HEK293 (cell line): Measurements from ENCODE around the gene OAT.

ENCODE experiments used
- BCL11B ChIP-seq: fragments of 450-650 bp; formaldehyde crosslinking; IDR thresholded peaks from 2 replicates; pipeline ENCODE4 v1.5.1; 2016; ENCODE audit warnings: low read depth, missing biosample characterization, missing genetic modification characterization
- BCL6B ChIP-seq: fragments of 450-650 bp; formaldehyde crosslinking; IDR thresholded peaks from 2 replicates; pipeline ENCODE4 v1.5.1; 2017; ENCODE audit warnings: missing biosample characterization, missing genetic modification characterization
- ELK4 ChIP-seq: IDR thresholded peaks from 2 replicates; pipeline ENCODE4 v1.6.1; 2011; ENCODE audit warnings: mild to moderate bottlenecking, low read depth, low read length, borderline replicate concordance
- HIC1 ChIP-seq: fragments of 450-650 bp; formaldehyde crosslinking; IDR thresholded peaks from 2 replicates; pipeline ENCODE4 v1.5.1; 2016; ENCODE audit warnings: missing biosample characterization, missing genetic modification characterization
- HOXA7 ChIP-seq: sonication (generic); formaldehyde crosslinking; IDR thresholded peaks from 2 replicates; pipeline ENCODE4 v1.8.1; 2022; ENCODE audit warnings: missing genetic modification reagents, borderline replicate concordance
- KLF7 ChIP-seq: fragments of 450-650 bp; formaldehyde crosslinking; IDR thresholded peaks from 2 replicates; pipeline ENCODE4 v1.5.1; 2016; ENCODE audit warnings: missing biosample characterization, missing genetic modification characterization, borderline replicate concordance
- KLF8 ChIP-seq: fragments of 450-650 bp; formaldehyde crosslinking; IDR thresholded peaks from 2 replicates; pipeline ENCODE4 v1.5.1; 2016; ENCODE audit warnings: missing biosample characterization, missing genetic modification characterization
- PBX3 ChIP-seq: sonication (generic); formaldehyde crosslinking; IDR thresholded peaks from 2 replicates; pipeline ENCODE4 v1.8.1; 2022; ENCODE audit warnings: mild to moderate bottlenecking, moderate library complexity, missing genetic modification reagents
- PRDM4 ChIP-seq: fragments of 450-650 bp; formaldehyde crosslinking; IDR thresholded peaks from 2 replicates; pipeline ENCODE4 v1.5.1; 2017; ENCODE audit warnings: missing biosample characterization, missing genetic modification characterization
- SP2 ChIP-seq: fragments of 450-650 bp; formaldehyde crosslinking; IDR thresholded peaks from 2 replicates; pipeline ENCODE4 v1.5.1; 2016; ENCODE audit warnings: missing biosample characterization, missing genetic modification characterization
- ZBTB1 ChIP-seq: fragments of 450-650 bp; formaldehyde crosslinking; IDR thresholded peaks from 2 replicates; pipeline ENCODE4 v1.5.1; 2016; ENCODE audit warnings: missing biosample characterization, missing genetic modification characterization
- ZBTB17 ChIP-seq: fragments of 450-650 bp; formaldehyde crosslinking; IDR thresholded peaks from 2 replicates; pipeline ENCODE4 v1.5.1; 2016; ENCODE audit warnings: missing biosample characterization, missing genetic modification characterization
- ZBTB20 ChIP-seq: fragments of 450-650 bp; formaldehyde crosslinking; IDR thresholded peaks from 2 replicates; pipeline ENCODE4 v1.5.1; 2016; ENCODE audit warnings: missing biosample characterization, missing genetic modification characterization
- ZNF114 ChIP-seq: fragments of 450-650 bp; formaldehyde crosslinking; IDR thresholded peaks from 2 replicates; pipeline ENCODE4 v1.5.0; 2017; ENCODE audit warnings: missing biosample characterization, missing genetic modification characterization
- ZNF133 ChIP-seq: fragments of 450-650 bp; formaldehyde crosslinking; IDR thresholded peaks from 2 replicates; pipeline ENCODE4 v1.5.1; 2016; ENCODE audit warnings: missing biosample characterization, missing genetic modification characterization
- ZNF138 ChIP-seq: fragments of 450-650 bp; formaldehyde crosslinking; IDR thresholded peaks from 2 replicates; pipeline ENCODE4 v1.5.1; 2016; ENCODE audit warnings: missing biosample characterization, missing genetic modification characterization, borderline replicate concordance
- ZNF223 ChIP-seq: fragments of 450-650 bp; formaldehyde crosslinking; IDR thresholded peaks from 2 replicates; pipeline ENCODE4 v1.5.1; 2016; ENCODE audit warnings: missing biosample characterization, missing genetic modification characterization
- ZNF266 ChIP-seq: fragments of 450-650 bp; formaldehyde crosslinking; IDR thresholded peaks from 2 replicates; pipeline ENCODE4 v1.5.1; 2016; ENCODE audit warnings: missing biosample characterization, missing genetic modification characterization, low read depth
- ZNF280D ChIP-seq: fragments of 450-650 bp; formaldehyde crosslinking; IDR thresholded peaks from 2 replicates; pipeline ENCODE4 v1.5.1; 2016; ENCODE audit warnings: missing biosample characterization, missing genetic modification characterization
- ZNF37A ChIP-seq: fragments of 450-650 bp; IDR thresholded peaks from 2 replicates; pipeline ENCODE4 v1.5.1; 2018; ENCODE audit warnings: missing biosample characterization, missing genetic modification characterization
- ZNF433 ChIP-seq: fragments of 450-650 bp; formaldehyde crosslinking; IDR thresholded peaks from 2 replicates; pipeline ENCODE4 v1.5.1; 2016; ENCODE audit warnings: missing biosample characterization, missing genetic modification characterization, low read depth
- ZNF621 ChIP-seq: fragments of 450-650 bp; formaldehyde crosslinking; IDR thresholded peaks from 2 replicates; pipeline ENCODE4 v1.5.1; 2017; ENCODE audit warnings: missing biosample characterization, missing genetic modification characterization
- ZNF645 ChIP-seq: fragments of 450-650 bp; formaldehyde crosslinking; IDR thresholded peaks from 2 replicates; pipeline ENCODE4; 2016; ENCODE audit warnings: missing biosample characterization, missing genetic modification characterization
- ZNF654 ChIP-seq: fragments of 450-650 bp; formaldehyde crosslinking; IDR thresholded peaks from 2 replicates; pipeline ENCODE4 v1.5.1; 2016; ENCODE audit warnings: low read depth, missing biosample characterization, missing genetic modification characterization
- ZNF701 ChIP-seq: fragments of 450-650 bp; formaldehyde crosslinking; IDR thresholded peaks from 2 replicates; pipeline ENCODE4 v1.5.1; 2016; ENCODE audit warnings: missing biosample characterization, missing genetic modification characterization
- ZNF76 ChIP-seq: fragments of 450-650 bp; formaldehyde crosslinking; IDR thresholded peaks from 2 replicates; pipeline ENCODE4; 2016; ENCODE audit warnings: low read depth, missing biosample characterization, missing genetic modification characterization, borderline replicate concordance
- ZXDB ChIP-seq: fragments of 450-650 bp; formaldehyde crosslinking; IDR thresholded peaks from 2 replicates; pipeline ENCODE4 v1.5.1; 2016; ENCODE audit warnings: missing biosample characterization, missing genetic modification characterization

Gene OAT

GRCh38 chr10:124418726-124419501 lies at the start of gene OAT (continued):
- no peak for TF ChIP-seq ZNF280D (tag by site-specific recombination)
- TF ChIP-seq ZXDB (tag by site-specific recombination) = peak; percentile 66
- TF ChIP-seq HOXA7 (CRISPR knock-in tag) = no peak
- TF ChIP-seq ZBTB17 (tag by site-specific recombination) = peak; percentile 98
- no peak for TF ChIP-seq ZNF654
- TF ChIP-seq ZNF645 (tag by site-specific recombination) = no peak
- no peak for TF ChIP-seq ELK4
- no peak for TF ChIP-seq ZNF138
- peak; percentile 75; the same call in 1 of the 2 replicates for TF ChIP-seq ZBTB20 (tag by site-specific recombination)
- no peak for TF ChIP-seq ZNF37A (tag by site-specific recombination)
- TF ChIP-seq ZNF266 (tag by site-specific recombination) = no peak
- TF ChIP-seq ZNF433 = no peak
- TF ChIP-seq SP2 (tag by site-specific recombination) = peak; percentile 93
- no peak for TF ChIP-seq ZNF701 (tag by site-specific recombination)
- TF ChIP-seq ZBTB1 (tag by site-specific recombination) = no peak
- 0 out of 2 replicates have a peak, but pooled peaks have one; percentile 52 for TF ChIP-seq HIC1 (tag by site-specific recombination)
- TF ChIP-seq BCL6B (tag by site-specific recombination) = no peak
- TF ChIP-seq ZNF76 (tag by site-specific recombination) = no peak
- no peak for TF ChIP-seq PRDM4 (tag by site-specific recombination)
- TF ChIP-seq ZNF114 (tag by site-specific recombination) = no peak
- TF ChIP-seq ZNF133 = no peak
- TF ChIP-seq ZNF621 (tag by site-specific recombination) = no peak
- 0 out of 2 replicates have a peak, but pooled peaks have one; percentile 20 for TF ChIP-seq BCL11B (tag by site-specific recombination)
- peak; percentile 84; the same call in 1 of the 2 replicates for TF ChIP-seq KLF7 (tag by site-specific recombination)
- TF ChIP-seq PBX3 (CRISPR knock-in tag) = peak; percentile 66; the same call in 1 of the 2 replicates
- TF ChIP-seq ZNF223 (tag by site-specific recombination) = no peak
- TF ChIP-seq KLF8 = peak; percentile 83
